ENCODE results near the gene CTNND2.

GRCh38 chr5:10927608-10928007 lies 976.6 kb downstream of the CTNND2 start:
- TF ChIP-seq CTCF (IDR thresholded peaks at IDR 0.05) (no peak), POLR2A (IDR thresholded peaks at IDR 0.05) (no peak)

Measured in thyroid gland (tissue), 4 donors.